HG03520 (cell line): Measurements from ENCODE around the gene USP48.
"Not testable (repeated sequence)": the region's sequence is repeated elsewhere in the genome, so short reads cannot be mapped to it uniquely, and the experiment has no call there.

Experiments
- ATAC-seq: cut with Tn5 transposase; IDR thresholded peaks from one replicate; pipeline ENCODE4 v1.9.1; 2021; ENCODE audit warnings: mild to moderate bottlenecking, moderate library complexity; ENCODE audit not compliant: unreplicated experiment

Gene USP48

GRCh38 chr1:21776925-21777324 lies 6.0 kb downstream of the USP48 start:
- not testable (repeated sequence) for ATAC-seq

DNA sequence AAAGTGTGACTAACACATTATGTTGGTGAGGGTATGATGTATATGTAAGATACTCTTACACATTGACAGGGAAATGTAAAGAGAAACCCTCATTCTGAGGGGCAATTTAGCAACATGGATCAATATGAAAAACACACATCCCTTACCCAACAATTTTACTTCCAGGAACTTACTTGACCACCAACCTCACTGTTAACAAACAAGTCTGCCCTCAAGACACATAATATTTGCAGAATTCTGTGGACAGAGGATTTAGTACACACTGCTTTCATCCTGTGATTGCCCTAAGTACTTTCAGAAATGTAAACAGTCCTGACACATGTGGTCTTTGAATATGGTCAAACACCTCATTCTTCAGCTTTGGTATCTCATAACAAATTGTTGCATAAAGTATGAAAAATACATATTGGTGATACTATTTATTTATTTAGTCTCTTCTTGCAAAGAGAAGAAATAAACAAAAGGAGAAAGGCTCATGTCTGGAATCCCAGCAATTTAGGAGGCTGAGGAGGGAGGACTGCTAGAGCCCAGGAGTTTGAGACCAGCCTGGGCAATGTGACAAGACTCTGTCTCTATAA lies 6.9 kb downstream of the USP48 start:
- ATAC-seq: no peak

DNA sequence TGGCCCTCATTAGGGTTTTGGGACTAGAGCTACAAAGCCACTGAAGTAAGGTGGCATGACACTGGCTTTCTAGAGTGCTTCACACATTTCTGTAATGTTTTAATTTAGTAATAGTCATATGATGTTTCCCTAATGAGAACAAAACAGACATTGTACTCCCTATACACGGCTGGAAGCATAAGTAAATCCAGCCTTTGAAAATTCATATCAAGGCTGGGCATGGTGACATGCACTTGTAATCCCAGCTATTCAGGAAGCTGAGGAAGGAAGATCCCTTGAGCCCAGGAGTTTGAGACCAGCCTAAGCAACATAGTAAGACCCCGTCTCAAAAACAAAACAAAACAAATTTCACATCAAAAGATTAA lies 7.4 kb downstream of the USP48 start:
- ATAC-seq: no peak

GRCh38 chr1:21774835-21775549 lies 8.0 kb downstream of the USP48 start:
- no peak for ATAC-seq

- no peak for ATAC-seq
Observed at GRCh38 chr1:21773585-21773984, 9.4 kb downstream of the USP48 start.

- ATAC-seq: not testable (repeated sequence)
Observed at GRCh38 chr1:21771672-21772071, 11.3 kb downstream of the USP48 start.

DNA sequence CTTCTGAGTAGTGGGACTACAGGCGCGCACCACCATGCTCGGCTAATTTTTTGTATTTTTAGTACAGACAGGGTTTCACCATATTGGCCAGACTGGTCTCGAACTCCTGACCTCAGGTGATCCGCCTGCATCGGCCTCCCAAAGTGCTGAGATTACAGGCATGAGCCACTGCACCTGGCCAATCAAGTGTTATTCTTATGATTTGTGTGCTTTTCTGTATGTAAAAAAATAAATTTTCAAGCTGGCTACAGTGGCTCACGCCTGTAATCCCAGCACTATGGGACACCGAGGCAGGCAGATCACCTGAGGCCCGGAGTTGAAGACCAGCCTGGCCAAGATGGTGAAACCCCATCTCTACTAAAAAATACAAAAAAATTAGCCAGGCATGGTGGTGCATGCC lies 12.3 kb downstream of the USP48 start:
- ATAC-seq: not testable (repeated sequence)

GRCh38 chr1:21770201-21770600 lies 12.7 kb downstream of the USP48 start:
- ATAC-seq: no peak

GRCh38 chr1:21767106-21767505 lies 15.8 kb downstream of the USP48 start:
- not testable (repeated sequence) for ATAC-seq

- no peak for ATAC-seq
Observed at GRCh38 chr1:21766210-21766609, 16.7 kb downstream of the USP48 start.

DNA sequence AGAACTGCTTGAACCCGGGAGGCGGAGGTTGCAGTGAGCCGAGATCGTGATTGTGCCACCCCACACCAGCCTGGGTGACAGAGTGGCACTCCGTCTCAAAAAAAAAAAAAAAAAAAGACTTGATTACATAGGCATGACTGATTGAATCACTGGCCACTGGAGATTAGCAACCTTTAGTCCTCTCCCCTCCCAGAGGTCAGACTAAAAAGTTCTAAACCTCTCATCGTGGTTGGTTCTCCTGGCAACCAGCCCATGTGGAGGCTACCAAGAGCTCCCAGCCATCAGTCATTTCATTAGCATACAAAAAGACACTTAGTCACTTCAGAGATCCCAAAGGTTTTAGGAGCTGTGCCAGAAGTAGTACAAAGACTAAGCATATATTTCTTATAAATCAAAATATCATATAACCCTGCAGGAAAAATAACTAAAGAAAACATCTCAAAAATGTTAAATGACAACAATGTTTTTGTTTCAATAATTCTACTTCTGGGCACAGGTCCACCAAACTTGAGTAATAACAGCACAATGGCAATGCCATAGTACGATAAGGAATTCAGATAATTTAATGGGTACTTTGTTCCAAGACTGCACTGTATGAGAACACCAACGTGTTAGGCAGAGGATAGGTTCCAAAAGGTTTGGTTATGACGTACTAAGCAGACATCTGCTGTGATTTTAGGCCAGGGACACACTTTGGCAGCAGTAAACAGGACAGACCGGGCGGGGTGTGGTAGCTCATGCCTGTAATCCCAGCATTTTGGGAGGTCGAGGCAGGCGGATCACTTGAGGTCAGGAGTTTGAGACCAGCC lies 18.1 kb downstream of the USP48 start:
- ATAC-seq: no peak

GRCh38 chr1:21763694-21764419 lies 19.1 kb downstream of the USP48 start:
- ATAC-seq: no peak

GRCh38 chr1:21763236-21763635 lies 19.7 kb downstream of the USP48 start:
- ATAC-seq: no peak

DNA sequence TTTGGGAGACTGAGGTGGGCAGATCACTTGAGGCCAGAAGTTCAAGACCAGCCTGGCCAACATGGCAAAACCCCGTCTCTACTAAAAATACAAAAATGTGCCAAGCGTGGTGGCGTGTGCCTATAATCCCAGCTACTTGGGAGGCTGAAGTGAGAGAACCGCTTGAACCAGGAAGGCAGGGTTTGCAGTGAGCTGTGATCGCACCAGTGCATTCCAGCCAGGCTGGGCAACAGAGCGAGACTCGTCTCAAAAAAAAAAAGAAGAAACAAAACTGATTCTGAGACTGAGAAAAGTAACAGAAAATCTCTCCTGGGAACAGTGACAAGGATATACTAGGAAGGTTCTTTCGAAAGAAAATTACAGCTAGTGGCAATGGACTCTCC lies 20.9 kb downstream of the USP48 start:
- no peak for ATAC-seq

- no peak for ATAC-seq
Observed at GRCh38 chr1:21761052-21761451, 21.9 kb downstream of the USP48 start.

DNA sequence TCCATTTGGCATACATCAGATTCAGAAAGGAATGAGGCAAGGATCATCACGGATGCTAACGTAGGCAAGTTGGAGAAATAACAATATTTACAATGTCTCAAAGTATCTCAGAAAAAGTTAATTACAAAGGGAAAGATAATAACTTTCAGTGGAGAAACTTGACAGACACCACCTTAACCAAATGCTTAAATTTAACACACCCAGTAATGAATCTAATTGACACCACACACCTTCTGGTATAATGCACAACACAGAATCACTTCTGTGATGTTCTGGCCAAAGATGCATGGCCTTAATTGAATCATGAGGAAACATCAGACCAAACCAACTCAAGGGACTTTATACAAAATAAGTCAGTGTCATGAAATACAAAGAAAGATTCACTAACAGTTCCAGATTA lies 23.1 kb downstream of the USP48 start:
- ATAC-seq: no peak

DNA sequence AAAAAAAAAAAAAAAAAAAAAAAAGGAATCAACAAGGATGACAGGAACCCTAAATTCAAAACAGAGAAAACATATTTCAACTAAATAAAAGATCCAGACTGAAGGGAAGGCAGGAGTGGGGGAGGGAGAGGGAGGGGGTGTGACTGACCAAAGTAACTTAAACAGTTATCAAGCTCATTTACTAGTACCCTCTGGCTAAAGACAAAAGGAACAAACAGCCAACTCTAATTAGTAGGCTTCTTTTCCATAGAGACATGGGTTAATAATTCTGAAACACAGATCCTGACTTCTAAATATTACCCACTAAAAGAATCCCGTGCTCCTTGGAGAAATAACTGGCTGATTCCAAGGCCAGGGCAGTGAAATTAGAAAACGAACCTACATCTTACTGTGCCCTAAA lies 23.8 kb downstream of the USP48 start:
- ATAC-seq: no peak

GRCh38 chr1:21758614-21759013 lies 24.3 kb downstream of the USP48 start:
- ATAC-seq: no peak

DNA sequence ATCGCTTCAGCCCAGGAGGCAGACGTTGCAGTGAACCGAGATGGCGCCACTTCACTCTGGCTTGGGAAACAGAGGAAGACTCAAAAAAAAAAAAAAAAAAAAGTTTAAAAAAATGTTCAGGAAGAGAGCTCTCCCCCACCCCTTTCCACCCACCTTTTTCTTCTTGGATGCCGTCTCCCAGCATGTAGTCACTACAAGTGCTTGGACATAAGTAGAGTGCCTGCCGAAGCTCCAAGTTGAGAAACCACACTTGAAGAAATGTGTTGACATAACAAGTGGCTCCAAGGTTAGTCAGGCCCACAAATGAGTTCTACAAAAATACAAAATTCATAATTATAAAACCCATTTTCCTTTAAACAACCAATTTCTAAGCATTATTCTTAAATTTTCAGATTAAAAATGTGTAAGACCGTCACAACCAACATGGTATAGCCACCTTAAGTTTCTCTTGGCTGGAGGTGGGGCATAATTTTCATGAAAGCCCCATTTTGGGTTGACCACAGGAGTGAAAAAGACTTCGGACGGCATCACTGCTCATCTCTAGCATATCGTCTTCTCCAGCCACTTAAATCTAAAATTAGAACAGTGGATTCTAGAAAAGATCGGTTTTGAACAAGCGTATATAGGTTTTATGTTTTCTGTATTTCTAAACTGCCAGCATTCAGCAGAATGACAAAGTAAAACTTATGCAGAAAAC lies 26.4 kb downstream of the USP48 start:
- no peak for ATAC-seq

- ATAC-seq: no peak
Observed at GRCh38 chr1:21755067-21755466, 27.9 kb downstream of the USP48 start.

DNA sequence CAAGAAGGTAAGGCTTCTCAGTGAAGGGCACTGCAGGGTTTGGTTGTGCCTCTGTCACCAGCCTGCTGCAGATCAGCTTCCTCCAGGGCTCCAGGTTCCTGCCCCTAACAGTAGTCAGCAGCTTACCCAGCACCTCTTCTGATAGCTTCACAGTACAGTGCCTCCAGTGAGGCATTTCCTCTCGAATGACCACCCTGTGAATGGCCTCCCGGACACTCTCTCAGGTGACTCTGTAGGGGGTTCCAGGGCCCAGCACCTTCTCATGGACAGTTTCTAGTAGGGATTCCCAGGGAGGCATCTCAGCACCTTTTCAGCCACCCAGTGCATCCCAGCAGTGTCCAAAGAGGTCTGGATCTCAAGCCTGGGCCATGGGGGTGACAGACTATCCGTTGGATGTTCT lies 28.4 kb downstream of the USP48 start:
- no peak for ATAC-seq
